Fibroblast of lung (primary cell): ENCODE measurements around the gene FAM110D.

Experiments
- CTCF ChIP-seq, 2 donors: IDR thresholded peaks in 1 of 2; conservative IDR thresholded peaks in 1 of 2; 1 replicate in 1 of 2; 2 replicates in 1 of 2; pipeline ENCODE4 v1.5.1; 2011 to 2012; ENCODE audit warnings: low read length in 2 of 2, control low read depth in 1 of 2, inconsistent platforms in 1 of 2, low read depth in 1 of 2, mild to moderate bottlenecking in 1 of 2
- EZH2 ChIP-seq: IDR thresholded peaks from 2 replicates; pipeline ENCODE4 v1.5.1; 2012; ENCODE audit warnings: low read length, control low read depth, mild to moderate bottlenecking; ENCODE audit errors: missing control alignments

GRCh38 chr1:26180010-26180506 lies 21.2 kb downstream of the FAM110D start:
- TF ChIP-seq EZH2 (no peak), CTCF (conservative IDR thresholded peaks at IDR 0.05 in 1 of 2, IDR thresholded peaks at IDR 0.05 in 1 of 2; ENCODE audit: low read depth in 1 of 2, low read length in 2 of 2) (no peak)
